ENCODE results near the gene ZNF565. TPM values are rescaled to one million over a fixed set of nuclear protein-coding genes. Genes with fewer than 3 reads are reported as not detected.
A peak's percentile ranks its signal among the peaks of the same experiment; 100 is the strongest.

Gene ZNF565
- total and polyA plus RNA-seq, 10 of the 15 experiments (the other 5 are each of a cell fraction or from before 2014, with no cell fraction given): 0.72 to 2.2 (median 1.8) TPM

GRCh38 chr19:36152352-36153091 lies 61.9 kb downstream of the ZNF565 start, which contains the start of gene COX7A1:
COX7A1 (minus strand) TSS chr19:36152447; CDS start chr19:36152407, 40 bp downstream.
- no peak for FAIRE-seq

DNA sequence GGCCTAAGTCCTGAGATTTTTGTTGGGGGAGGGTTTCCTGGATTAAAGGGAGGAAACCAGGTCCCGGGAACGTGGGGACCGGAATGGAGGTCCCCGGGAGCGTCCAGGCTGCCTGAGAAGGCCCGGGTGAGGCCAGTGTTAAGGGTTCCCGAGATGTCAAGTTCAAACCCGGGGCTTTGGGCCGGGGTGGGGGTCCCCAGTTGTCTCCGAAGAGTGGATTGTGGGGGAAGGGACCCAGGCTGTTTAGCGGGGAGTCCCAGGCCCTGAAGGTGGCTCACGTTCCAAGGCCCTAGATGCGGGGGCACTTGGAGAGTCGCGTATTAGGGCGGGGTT lies 62.5 kb downstream of the ZNF565 start:
- POLR2A ChIA-PET: no interaction called here
- H3K9ac ChIP-seq (ENCODE audit: control insufficient read depth, insufficient read depth, low read length): no peak overlapping the region
- H3K27ac ChIP-seq (ENCODE audit: control insufficient read depth, insufficient read depth): no peak overlapping the region
- DNase-seq (ENCODE audit: low read depth, low spot score) (no peak), ATAC-seq (no peak), FAIRE-seq (no peak)
- RAD21 ChIA-PET (ENCODE audit: unreplicated experiment): no interaction called here
- no peak overlapping the region for H3K4me2 ChIP-seq (ENCODE audit: control insufficient read depth, insufficient read depth)
- H3K9me3 ChIP-seq (replicated peaks; ENCODE audit: control insufficient read depth, insufficient read depth, low read length): no peaks in the 10 kb centered on the region
- WGBS (ENCODE audit: insufficient coverage, insufficient replicate concordance, low lambda C conversion rate, missing lambda C conversion rate): 100% methylated on average over 10 of the region's 16 CpGs
- in situ Hi-C loops (cut with MboI) (no loop called here), intact Hi-C loops (cut with micrococcal nuclease; ENCODE audit: unreplicated experiment) (no loop called here)
- H3K27me3 ChIP-seq (replicated peaks in 1 of 2; ENCODE audit: control insufficient read depth in 2 of 2, insufficient read depth in 2 of 2, low read length in 1 of 2): no peaks in the 10 kb centered on the region
- CTCF ChIA-PET: no interaction called here
- BruUV-seq (replicated peaks): no TSS peak
- no peak overlapping the region for H2AFZ ChIP-seq (ENCODE audit: control insufficient read depth, low read depth, low read length)
- no peak for TF ChIP-seq NRF1 (conservative IDR thresholded peaks at IDR 0.05; ENCODE audit: low read depth, low read length)
- no peak for TF ChIP-seq SIN3A (IDR thresholded peaks at IDR 0.05; ENCODE audit: low read depth, low read length)
- no peak for TF ChIP-seq FOS (IDR thresholded peaks at IDR 0.05; ENCODE audit: borderline replicate concordance, extremely low read depth, insufficient read length)
- TF ChIP-seq BCL11A (IDR thresholded peaks at IDR 0.05; ENCODE audit: low read depth, low read length): no peak
- TF ChIP-seq CREM (IDR thresholded peaks at IDR 0.05; ENCODE audit: low read depth): no peak
- TF ChIP-seq ZNF622 (IDR thresholded peaks at IDR 0.05): no peak
- no peak for TF ChIP-seq CHD2 (IDR thresholded peaks at IDR 0.05; ENCODE audit: borderline replicate concordance, low read depth, low read length)
- no peak for TF ChIP-seq SUZ12 (IDR thresholded peaks at IDR 0.05; ENCODE audit: unreplicated experiment)
- no peak for TF ChIP-seq SIX5 (IDR thresholded peaks at IDR 0.05; ENCODE audit: low read depth, low read length, severe bottlenecking)
- no peak for TF ChIP-seq KLF5 (IDR thresholded peaks at IDR 0.05; ENCODE audit: partially characterized antibody)
- no peak overlapping the region for H3K4me3 ChIP-seq
- no peaks in the 10 kb centered on the region for H3K79me2 ChIP-seq (ENCODE audit: control insufficient read depth, insufficient read depth, low read length)
- H4K20me1 ChIP-seq (ENCODE audit: control insufficient read depth, insufficient read depth): no peaks in the 10 kb centered on the region
- SMC1A ChIA-PET (ENCODE audit: uncharacterized antibody, unreplicated experiment): no interaction called here
- H3K36me3 ChIP-seq (ENCODE audit: control insufficient read depth in 2 of 2, insufficient read depth in 2 of 2, low read length in 1 of 2): peaks cover 2 to 12% of the 10 kb centered on the region in 2 experiments; a peak in 3 of 4 replicates
- no peaks in the 10 kb centered on the region for H3K4me1 ChIP-seq (ENCODE audit: control insufficient read depth, insufficient read depth, low read length)

More at GRCh38 chr19:36152352-36153091, 61.9 kb downstream of the ZNF565 start, which contains the start of gene COX7A1:
- ChIA-PET RAD21 (ENCODE audit: unreplicated experiment) (no interaction called here), SMC1A (ENCODE audit: uncharacterized antibody, unreplicated experiment) (interaction anchor here (1.0 to 1.4 kb wide), 2 partner anchors 8 to 21 kb away, joined by 3 read pairs; no protein-coding TSS in a partner anchor), CTCF (interaction anchor here (0.6 to 1.0 kb wide), 4 partner anchors 14 to 354 kb away, joined by 3 to 5 read pairs (median 3); no protein-coding TSS in a partner anchor), POLR2A (interaction anchor here (0.6 kb wide), 1 partner anchor 638 kb away, joined by 3 read pairs; no protein-coding TSS in a partner anchor)
- Histone ChIP-seq H3K4me3 (no peak within 1 kb of the TSS), H4K20me1 (ENCODE audit: control insufficient read depth, insufficient read depth) (no peaks in the 10 kb centered on the region), H3K9ac (ENCODE audit: control insufficient read depth, insufficient read depth, low read length) (no peak within 1 kb of the TSS), H3K4me2 (ENCODE audit: control insufficient read depth, insufficient read depth) (no peak within 1 kb of the TSS), H3K79me2 (ENCODE audit: control insufficient read depth, insufficient read depth, low read length) (no peaks in the 10 kb centered on the region), H3K27ac (ENCODE audit: control insufficient read depth, insufficient read depth) (no peak within 1 kb of the TSS), H3K4me1 (ENCODE audit: control insufficient read depth, insufficient read depth, low read length) (no peaks in the 10 kb centered on the region), H3K9me3 (replicated peaks; ENCODE audit: control insufficient read depth, insufficient read depth, low read length) (no peaks in the 10 kb centered on the region), H2AFZ (ENCODE audit: control insufficient read depth, low read depth, low read length) (no peak within 1 kb of the TSS), H3K27me3 (replicated peaks in 1 of 2; ENCODE audit: control insufficient read depth in 2 of 2, insufficient read depth in 2 of 2, low read length in 1 of 2) (no peaks in the 10 kb centered on the region), H3K36me3 (ENCODE audit: control insufficient read depth in 2 of 2, insufficient read depth in 2 of 2, low read length in 1 of 2) (peaks cover 0 to 12% of the 10 kb centered on the region in 2 experiments; a peak in 3 of 4 replicates)
- DNase-seq (ENCODE audit: low read depth, low spot score): no peak
- in situ Hi-C loops (cut with MboI) (no loop called here), intact Hi-C loops (cut with micrococcal nuclease; ENCODE audit: unreplicated experiment) (no loop called here)
- ATAC-seq: no peak
- no peak for TF ChIP-seq CHD1 (IDR thresholded peaks at IDR 0.05; ENCODE audit: low read depth, low read length)
- TF ChIP-seq POLR2A (IDR thresholded peaks at IDR 0.05; ENCODE audit: low read depth, low read length): peak; percentile 30; the same call in 1 of the 2 replicates
- 95% methylated on average over 37 of the region's 40 CpGs for WGBS (ENCODE audit: insufficient coverage, insufficient replicate concordance, low lambda C conversion rate, missing lambda C conversion rate)
- no TSS peak for BruUV-seq (replicated peaks)
